ENCODE data around the gene PPP1R1C.

PPP1R1C gene

GRCh38 chr2:182097571-182098164, 112.0 kb downstream of the PPP1R1C start:
- no peaks in the 10 kb centered on the region for H3K79me2 ChIP-seq (ENCODE audit: insufficient read depth, low read length)
- peak overlapping the region; percentile 87 for H2AFZ ChIP-seq (ENCODE audit: low read depth, low read length, severe bottlenecking)
- peak overlapping the region; percentile 35 for H3K4me2 ChIP-seq (ENCODE audit: low read depth, low read length, poor library complexity, severe bottlenecking)
- no peak overlapping the region for H3K9ac ChIP-seq (ENCODE audit: low read length)
- no peak for TF ChIP-seq CTCF (IDR thresholded peaks at IDR 0.05; ENCODE audit: insufficient read depth, low read length, poor library complexity, severe bottlenecking)
- no peak for TF ChIP-seq EZH2phosphoT487 (conservative IDR thresholded peaks at IDR 0.05; ENCODE audit: low read length)
- H3K27ac ChIP-seq (ENCODE audit: low read depth, low read length): no peak overlapping the region
- H4K20me1 ChIP-seq (ENCODE audit: low read depth, low read length): no peaks in the 10 kb centered on the region
- H3K27me3 ChIP-seq (ENCODE audit: low read length): no peaks in the 10 kb centered on the region
- no peaks in the 10 kb centered on the region for H3K9me2 ChIP-seq (replicated peaks; ENCODE audit: insufficient read depth, low read length)
- no peaks in the 10 kb centered on the region for H3K36me3 ChIP-seq (ENCODE audit: low read length)
- no peak overlapping the region for H3K4me3 ChIP-seq (ENCODE audit: insufficient read depth, low read length, poor library complexity, severe bottlenecking)
- H3F3A ChIP-seq (ENCODE audit: insufficient read depth): no peaks in the 10 kb centered on the region
- H3K9me3 ChIP-seq (ENCODE audit: insufficient read depth, low read length): no peaks in the 10 kb centered on the region

GRCh38 chr2:182098648-182099047, 113.0 kb downstream of the PPP1R1C start:
- no peak overlapping the region for H3K4me2 ChIP-seq (ENCODE audit: low read depth, low read length, poor library complexity, severe bottlenecking)
- no peak overlapping the region for H2AFZ ChIP-seq (ENCODE audit: low read depth, low read length, severe bottlenecking)
- H3K27ac ChIP-seq (ENCODE audit: low read depth, low read length): no peak overlapping the region
- no peaks in the 10 kb centered on the region for H3K27me3 ChIP-seq (ENCODE audit: low read length)
- H3K36me3 ChIP-seq (ENCODE audit: low read length): no peaks in the 10 kb centered on the region
- no peaks in the 10 kb centered on the region for H3K9me3 ChIP-seq (ENCODE audit: insufficient read depth, low read length)
- no peak overlapping the region for H3K9ac ChIP-seq (ENCODE audit: low read length)
- no peaks in the 10 kb centered on the region for H4K20me1 ChIP-seq (ENCODE audit: low read depth, low read length)
- H3K79me2 ChIP-seq (ENCODE audit: insufficient read depth, low read length): no peaks in the 10 kb centered on the region
- no peak overlapping the region for H3K4me3 ChIP-seq (ENCODE audit: insufficient read depth, low read length, poor library complexity, severe bottlenecking)
- no peaks in the 10 kb centered on the region for H3K9me2 ChIP-seq (replicated peaks; ENCODE audit: insufficient read depth, low read length)
- TF ChIP-seq CTCF (IDR thresholded peaks at IDR 0.05; ENCODE audit: insufficient read depth, low read length, poor library complexity, severe bottlenecking) (no peak), EZH2phosphoT487 (conservative IDR thresholded peaks at IDR 0.05; ENCODE audit: low read length) (no peak)
- H3F3A ChIP-seq (ENCODE audit: insufficient read depth): no peaks in the 10 kb centered on the region

- TF ChIP-seq CTCF (IDR thresholded peaks at IDR 0.05; ENCODE audit: insufficient read depth, low read length, poor library complexity, severe bottlenecking): no peak
- no peak for TF ChIP-seq EZH2phosphoT487 (conservative IDR thresholded peaks at IDR 0.05; ENCODE audit: low read length)
- Histone ChIP-seq H3K4me2 (ENCODE audit: low read depth, low read length, poor library complexity, severe bottlenecking) (no peak overlapping the region), H3K27me3 (ENCODE audit: low read length) (no peaks in the 10 kb centered on the region), H3K27ac (ENCODE audit: low read depth, low read length) (no peak overlapping the region), H3F3A (ENCODE audit: insufficient read depth) (no peaks in the 10 kb centered on the region), H3K4me3 (ENCODE audit: insufficient read depth, low read length, poor library complexity, severe bottlenecking) (no peak overlapping the region), H4K20me1 (ENCODE audit: low read depth, low read length) (no peaks in the 10 kb centered on the region), H2AFZ (ENCODE audit: low read depth, low read length, severe bottlenecking) (no peak overlapping the region), H3K9me3 (ENCODE audit: insufficient read depth, low read length) (no peaks in the 10 kb centered on the region), H3K9ac (ENCODE audit: low read length) (no peak overlapping the region), H3K79me2 (ENCODE audit: insufficient read depth, low read length) (no peaks in the 10 kb centered on the region), H3K36me3 (ENCODE audit: low read length) (no peaks in the 10 kb centered on the region), H3K9me2 (replicated peaks; ENCODE audit: insufficient read depth, low read length) (no peaks in the 10 kb centered on the region)
Observed at GRCh38 chr2:182101263-182101662, 115.6 kb downstream of the PPP1R1C start.
